Fibroblast of skin of left quadriceps (primary cell): ENCODE measurements around the gene SLC35F1.

Experiments used
- DNase-seq, 2 experiments: peaks; one replicate each; pipeline ENCODE4 v3.0.0-alpha.2; 2013; ENCODE audit warnings: low read depth in 2 of 2

SLC35F1 gene

GRCh38 chr6:118277631-118278030, 370.6 kb downstream of the SLC35F1 start:
- DNase-seq, result no peak

GRCh38 chr6:118280210-118280609, 373.1 kb downstream of the SLC35F1 start:
- no peak for DNase-seq

- no peak for DNase-seq
These were observed 374.2 kb downstream of the SLC35F1 start for GRCh38 chr6:118281291-118281690.

DNA sequence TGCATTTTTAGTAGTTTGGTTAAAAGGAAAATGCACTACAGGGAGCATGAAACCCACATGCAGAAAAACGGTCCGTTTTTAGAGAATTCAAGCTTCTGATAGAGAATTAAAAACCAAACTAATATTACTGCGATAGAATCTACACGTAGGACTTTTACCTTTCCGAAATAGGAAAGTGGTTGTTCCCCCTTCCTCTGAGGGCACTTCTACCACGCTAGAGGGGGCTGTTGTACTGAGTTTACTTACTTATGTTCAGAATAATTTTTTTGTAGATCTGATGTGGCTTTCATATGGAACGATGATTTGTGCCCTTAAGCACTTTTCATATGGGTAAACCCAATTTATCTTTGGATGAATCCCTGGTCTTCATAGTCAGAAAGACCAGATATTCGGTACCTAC, 376.7 kb downstream of the SLC35F1 start:
- DNase-seq, result peak; percentile 20 to 39

DNA sequence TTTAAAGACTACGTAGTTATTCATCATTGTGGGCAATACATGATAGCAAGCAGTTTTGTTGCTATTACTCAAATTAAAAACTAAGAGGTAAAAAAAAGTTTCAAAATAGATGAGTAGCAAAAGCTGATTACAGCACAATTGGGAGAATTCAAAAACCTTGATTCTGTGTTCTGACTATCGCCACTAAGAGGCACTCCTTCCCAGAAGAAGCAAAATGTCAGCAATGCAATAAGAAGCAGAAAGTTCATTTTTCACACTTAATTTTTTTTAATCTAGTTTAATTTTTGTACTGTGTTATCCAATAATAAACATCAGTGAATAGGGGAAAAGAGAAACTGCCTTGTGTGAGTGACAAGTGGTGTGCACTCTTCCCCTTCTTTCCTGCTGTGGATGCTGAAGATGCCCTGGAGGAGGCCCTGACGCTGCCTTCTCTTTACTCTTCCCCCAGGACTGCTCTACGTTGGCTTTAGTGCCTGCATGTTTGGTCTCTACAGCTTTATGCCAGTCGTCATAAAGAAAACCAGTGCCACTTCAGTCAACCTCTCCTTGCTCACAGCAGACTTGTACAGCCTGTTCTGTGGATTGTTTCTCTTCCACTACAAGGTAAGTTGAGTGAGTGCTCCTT, 377.8 kb downstream of the SLC35F1 start:
- peak in 1 of 2 experiments; percentile 3 for DNase-seq

- DNase-seq, result no peak
These were observed 378.7 kb downstream of the SLC35F1 start for GRCh38 chr6:118285791-118286190.

DNA sequence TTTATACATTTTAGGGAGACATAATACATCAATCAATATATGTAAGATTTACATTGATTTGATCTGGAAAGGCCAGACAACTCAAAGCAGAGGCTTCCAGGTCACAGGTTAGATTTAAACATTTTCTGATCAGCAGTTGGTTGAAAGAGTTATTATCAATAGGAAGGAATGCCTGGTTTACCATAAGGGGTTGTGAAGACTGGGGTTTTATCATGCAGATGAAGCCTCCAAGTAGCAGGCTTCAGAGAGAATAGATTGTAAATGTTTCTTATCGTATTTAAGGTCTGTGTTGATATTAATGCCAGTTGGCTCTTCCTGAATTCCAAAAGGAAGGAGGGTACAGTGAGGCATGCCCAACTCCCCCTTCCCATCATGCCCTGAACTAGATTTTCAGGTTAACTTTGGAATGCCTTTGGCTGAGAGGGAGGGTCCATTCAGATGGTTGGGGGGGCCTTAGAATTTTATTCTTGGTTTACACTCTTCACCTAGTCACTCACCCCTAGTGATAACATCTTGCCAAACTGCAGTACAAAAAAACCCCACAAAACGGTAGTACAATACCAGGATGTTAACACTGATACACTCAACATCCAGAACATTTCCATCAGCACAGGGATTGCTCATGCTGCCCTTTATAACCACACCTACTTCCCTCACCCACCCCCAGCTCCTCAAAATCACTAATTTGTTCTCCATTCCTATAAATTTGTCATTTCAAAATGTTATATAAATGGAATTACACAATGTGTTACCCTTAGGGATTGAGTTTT, 381.5 kb downstream of the SLC35F1 start:
- DNase-seq, result no peak

DNA sequence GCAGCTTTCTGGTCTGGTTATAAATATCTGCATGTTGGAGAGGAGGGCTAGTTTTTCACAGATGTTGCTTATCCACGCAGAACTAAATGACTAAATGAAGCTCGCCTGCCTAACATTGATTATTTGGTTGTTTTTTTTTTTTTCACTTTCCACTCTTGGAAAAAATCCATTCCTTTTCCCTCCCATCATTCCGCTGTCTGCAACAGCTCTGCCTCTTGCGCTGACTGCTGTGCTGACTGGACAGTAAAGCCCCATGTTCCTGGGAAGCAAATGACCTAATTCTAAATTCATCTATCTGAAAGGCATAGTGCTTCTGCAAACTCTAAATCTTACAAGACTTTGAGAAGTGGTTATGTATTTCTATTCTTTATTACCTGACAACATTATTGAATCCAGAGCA, 385.5 kb downstream of the SLC35F1 start:
- DNase-seq, result no peak

GRCh38 chr6:118294906-118295305, 387.8 kb downstream of the SLC35F1 start:
- DNase-seq, result no peak

- DNase-seq, result no peak
These were observed 388.3 kb downstream of the SLC35F1 start for GRCh38 chr6:118295336-118295735.

DNA sequence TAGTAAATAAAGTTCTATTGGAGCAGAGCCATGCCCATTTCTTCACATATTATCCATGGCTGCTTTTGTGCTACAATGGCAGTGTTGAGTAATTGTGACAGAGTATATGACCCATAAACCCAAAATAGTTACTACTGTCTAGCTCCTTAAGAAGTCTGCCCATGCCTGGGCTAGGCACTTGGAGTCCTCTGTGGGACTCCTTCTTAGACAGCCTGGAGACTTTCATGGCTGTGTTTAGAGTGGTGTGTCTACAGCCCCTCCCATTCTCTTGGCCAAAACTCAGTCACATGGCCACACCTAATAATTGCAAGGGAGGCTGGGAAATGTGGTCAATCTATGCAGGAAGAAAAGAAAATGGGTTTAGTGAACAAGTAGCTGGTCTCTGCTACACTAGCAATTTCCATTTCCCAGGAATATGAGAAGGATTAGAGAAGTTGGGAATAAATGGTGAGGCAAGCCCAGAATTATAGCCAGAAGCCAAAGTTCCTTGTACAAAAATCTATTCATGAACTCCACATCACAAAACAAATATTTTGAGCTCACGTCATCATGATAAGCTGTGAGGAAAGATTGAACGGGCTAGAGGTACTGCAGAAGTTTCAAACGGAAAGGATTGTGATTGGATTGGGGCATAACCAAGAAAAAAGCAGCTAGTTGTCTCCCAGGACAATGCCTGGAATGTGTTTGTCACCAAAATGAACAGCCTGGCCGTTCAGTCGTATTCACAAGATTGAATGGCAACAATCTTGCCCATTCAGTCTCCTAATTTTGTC, 389.3 kb downstream of the SLC35F1 start:
- no peak for DNase-seq

DNA sequence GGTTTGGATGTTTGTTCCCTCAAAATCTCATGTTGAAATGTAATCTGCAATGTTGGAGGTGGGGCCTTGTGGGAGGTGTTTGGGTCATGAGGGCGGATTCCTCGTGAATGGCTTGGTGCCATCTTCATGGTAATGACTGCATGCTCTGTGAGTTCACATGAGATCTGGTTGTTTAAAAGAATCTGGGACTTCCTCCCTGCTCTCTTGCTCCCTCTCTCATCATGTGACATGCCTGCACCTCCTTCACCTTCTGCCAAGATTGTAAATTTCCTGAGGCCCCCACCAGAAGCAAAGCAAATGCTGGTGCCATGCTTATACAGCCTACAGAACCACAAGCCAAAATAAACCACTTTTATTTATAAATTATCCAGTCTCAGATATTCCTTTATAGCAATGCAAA, 390.8 kb downstream of the SLC35F1 start:
- DNase-seq, result no peak

GRCh38 chr6:118298476-118299427, 391.7 kb downstream of the SLC35F1 start:
- no peak for DNase-seq

GRCh38 chr6:118299457-118299856, 392.4 kb downstream of the SLC35F1 start:
- DNase-seq, result no peak

DNA sequence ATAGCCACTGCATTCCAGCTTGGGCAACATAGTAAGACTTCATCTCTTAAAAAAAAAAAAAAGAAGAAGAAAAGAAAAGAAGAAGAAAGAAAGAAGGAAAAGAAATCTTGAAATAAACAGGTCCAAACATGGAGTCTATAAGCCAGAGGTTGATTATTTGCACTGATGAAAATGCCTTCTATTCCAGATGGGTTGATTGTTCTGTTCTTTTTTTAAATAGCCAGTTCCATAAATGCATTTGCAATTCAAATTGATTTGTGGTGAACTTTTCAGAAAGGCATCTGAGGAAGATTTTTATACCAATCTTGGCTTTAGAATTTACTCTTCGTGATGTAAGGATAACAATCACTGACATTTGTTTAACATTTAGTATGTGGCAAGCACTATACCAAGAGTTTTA, 397.3 kb downstream of the SLC35F1 start:
- no peak for DNase-seq

- DNase-seq, result no peak
These were observed 398.0 kb downstream of the SLC35F1 start for GRCh38 chr6:118305081-118305480.

DNA sequence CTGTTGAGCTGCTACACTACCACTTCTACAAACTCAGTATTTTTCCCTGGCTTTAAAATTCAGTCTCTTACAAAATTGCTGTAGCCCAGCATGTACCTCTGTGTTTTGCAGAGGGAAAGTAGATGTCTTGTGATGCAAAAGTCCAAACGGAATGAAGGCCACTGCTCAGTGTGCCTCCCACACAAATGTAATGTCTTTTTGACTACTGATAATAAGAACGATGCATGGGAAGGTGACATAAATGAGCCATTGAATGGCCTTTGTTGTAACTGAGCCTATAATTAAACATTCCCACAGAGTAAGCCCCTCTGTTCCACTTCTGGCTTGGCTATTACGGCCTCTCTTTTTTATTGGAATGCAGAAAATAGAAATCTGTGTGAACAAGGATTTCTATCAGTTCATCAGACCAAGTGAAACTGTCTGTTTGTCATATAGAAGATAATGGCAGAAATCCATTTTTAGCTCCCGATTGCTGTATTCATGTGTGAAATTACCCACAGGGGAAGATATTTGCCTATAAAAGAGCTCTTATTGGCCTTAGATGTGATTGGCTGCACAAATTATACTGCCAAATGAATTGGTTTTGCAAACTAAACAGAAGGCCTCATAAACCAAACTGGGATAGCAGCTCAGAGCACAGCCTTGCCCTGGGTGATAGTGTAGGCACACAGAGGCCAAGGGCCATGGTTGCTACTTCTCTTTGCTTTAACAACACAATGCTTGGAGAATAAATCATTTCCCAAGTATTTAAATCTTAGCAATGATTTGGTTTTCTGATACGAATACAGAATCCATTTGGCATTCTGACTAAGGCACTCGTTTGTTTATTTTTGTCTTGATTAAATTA, 399.6 kb downstream of the SLC35F1 start:
- DNase-seq, result no peak

DNA sequence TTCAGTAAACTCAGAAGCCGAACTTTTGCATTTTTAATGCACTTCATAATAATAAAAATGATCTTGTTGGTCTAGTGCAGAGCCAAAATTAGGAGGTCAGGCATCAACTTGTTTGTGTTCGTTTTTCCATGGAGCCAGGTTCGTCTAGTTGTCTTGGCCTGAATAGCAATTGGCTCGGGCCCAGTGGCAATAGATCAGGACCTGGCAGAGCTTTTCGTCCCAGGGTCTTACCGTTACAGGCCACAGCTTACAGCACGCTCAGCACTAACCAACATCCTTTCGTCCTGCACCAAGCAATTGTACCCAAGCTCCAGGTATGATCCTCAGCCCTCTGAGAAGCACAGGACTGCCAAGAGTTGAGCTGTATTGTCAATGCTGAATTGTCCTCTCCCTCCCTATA, 400.5 kb downstream of the SLC35F1 start:
- no peak for DNase-seq

GRCh38 chr6:118309337-118310093, 402.5 kb downstream of the SLC35F1 start:
- DNase-seq, result no peak

DNA sequence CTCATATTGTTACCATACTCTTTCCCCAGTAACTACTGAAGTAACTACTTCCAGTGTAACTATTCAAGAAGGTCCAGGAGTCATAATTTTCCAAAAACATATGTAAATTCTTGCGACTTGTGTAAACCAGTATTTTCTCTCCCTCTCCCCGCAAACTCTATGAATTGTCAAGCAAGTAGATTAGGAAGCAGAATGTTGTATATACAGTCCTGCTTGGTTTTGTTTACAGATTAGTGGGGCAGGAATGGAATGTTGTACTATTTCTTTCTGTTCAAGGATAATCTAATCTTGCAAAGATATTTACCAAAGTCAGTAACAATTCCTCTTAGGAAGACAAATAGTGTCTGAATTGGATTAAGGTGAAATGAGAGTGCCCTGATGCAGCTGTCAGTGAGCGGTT, 406.1 kb downstream of the SLC35F1 start:
- no peak for DNase-seq
